ENCODE results near the gene TTC7B. TPM values are rescaled to one million over a fixed set of nuclear protein-coding genes. Genes with fewer than 3 reads are reported as not detected.

The TTC7B gene
- total and polyA plus RNA-seq, 2 donors (not counting 3 experiments of a cell fraction or from before 2014, with no cell fraction given), result 46.8 to 76.5 TPM

DNA sequence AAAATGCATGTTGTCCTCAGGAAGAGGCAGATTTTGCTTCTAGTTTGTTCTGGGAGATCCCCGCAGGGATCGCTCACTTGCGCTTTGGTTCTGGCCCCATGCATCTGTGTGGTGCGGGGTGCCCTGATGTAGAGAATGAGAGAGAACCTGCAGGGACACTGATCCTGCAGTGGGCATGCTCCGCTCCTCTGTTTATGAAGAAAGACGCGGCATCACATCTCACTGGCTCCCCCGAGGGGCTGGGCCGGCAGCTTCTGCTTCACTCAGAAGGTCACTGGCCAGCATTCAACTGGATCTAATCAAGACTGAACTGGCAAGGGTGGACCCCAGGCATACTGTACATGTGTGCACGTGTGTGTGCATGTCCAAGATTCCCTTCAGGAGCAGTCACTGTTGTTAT is 255.2 kb downstream of the TTC7B start:
- no peaks in the 10 kb centered on the region for H4K20me1 ChIP-seq (replicated peaks; ENCODE audit: control insufficient read depth, extremely low read depth, insufficient read depth, low read length)
- H3K4me3 ChIP-seq (replicated peaks in 1 of 3; ENCODE audit: insufficient read depth in 1 of 3, low read depth in 1 of 3, low read length in 3 of 3), result no peak overlapping the region
- POLR2A ChIA-PET, result no interaction called here
- dilution Hi-C loops (cut with MboI; ENCODE audit: extremely low pct_ligation_motif_present, low sequenced_read_pairs), result no loop called here
- H3K79me2 ChIP-seq (ENCODE audit: control insufficient read depth, insufficient read depth, low read length), result no peaks in the 10 kb centered on the region
- no peaks in the 10 kb centered on the region for H3K9me3 ChIP-seq (replicated peaks; ENCODE audit: control insufficient read depth, insufficient read depth, low read length)
- H3K9me1 ChIP-seq (replicated peaks; ENCODE audit: control insufficient read depth, extremely low read depth, insufficient read depth, low read length), result no peaks in the 10 kb centered on the region
- H3K9ac ChIP-seq (replicated peaks; ENCODE audit: extremely low read depth, insufficient read depth, low read length), result no peak overlapping the region
- CTCF ChIA-PET, result no interaction called here
- DNase-seq (ENCODE audit: low read depth, low spot score) (no peak), FAIRE-seq (no peak)
- BruUV-seq (replicated peaks), result no TSS peak
- no peaks in the 10 kb centered on the region for H3K4me1 ChIP-seq (ENCODE audit: control insufficient read depth, extremely low read depth, insufficient read depth, low read length)
- no peak overlapping the region for H3K27ac ChIP-seq (ENCODE audit: insufficient read depth, low read depth, low read length)
- H3K27me3 ChIP-seq (ENCODE audit: control insufficient read depth in 2 of 2, insufficient read depth in 2 of 2, low read length in 2 of 2), result no peaks in the 10 kb centered on the region
- H3K36me3 ChIP-seq (ENCODE audit: control insufficient read depth in 2 of 2, extremely low read depth in 1 of 2, insufficient read depth in 2 of 2, low read length in 2 of 2), result no peaks in the 10 kb centered on the region
- no peak overlapping the region for H3K4me2 ChIP-seq (ENCODE audit: insufficient read depth, low read length)
- no peak overlapping the region for H2AFZ ChIP-seq (ENCODE audit: low read depth, low read length)
- TF ChIP-seq JUN (IDR thresholded peaks at IDR 0.05; ENCODE audit: borderline replicate concordance, insufficient read depth, insufficient read length, low read depth), result no peak
- no peak for TF ChIP-seq POLR2A (IDR thresholded peaks at IDR 0.05; ENCODE audit: low read depth, low read length)
- TF ChIP-seq, protein P1, sequence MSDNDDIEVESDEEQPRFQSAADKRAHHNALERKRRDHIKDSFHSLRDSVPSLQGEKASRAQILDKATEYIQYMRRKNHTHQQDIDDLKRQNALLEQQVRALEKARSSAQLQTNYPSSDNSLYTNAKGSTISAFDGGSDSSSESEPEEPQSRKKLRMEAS (IDR thresholded peaks at IDR 0.05; ENCODE audit: insufficient read depth, insufficient read length), result no peak
- TF ChIP-seq FOS (IDR thresholded peaks at IDR 0.05; ENCODE audit: borderline replicate concordance, insufficient read depth, low read length), result no peak
- TF ChIP-seq, protein P2, sequence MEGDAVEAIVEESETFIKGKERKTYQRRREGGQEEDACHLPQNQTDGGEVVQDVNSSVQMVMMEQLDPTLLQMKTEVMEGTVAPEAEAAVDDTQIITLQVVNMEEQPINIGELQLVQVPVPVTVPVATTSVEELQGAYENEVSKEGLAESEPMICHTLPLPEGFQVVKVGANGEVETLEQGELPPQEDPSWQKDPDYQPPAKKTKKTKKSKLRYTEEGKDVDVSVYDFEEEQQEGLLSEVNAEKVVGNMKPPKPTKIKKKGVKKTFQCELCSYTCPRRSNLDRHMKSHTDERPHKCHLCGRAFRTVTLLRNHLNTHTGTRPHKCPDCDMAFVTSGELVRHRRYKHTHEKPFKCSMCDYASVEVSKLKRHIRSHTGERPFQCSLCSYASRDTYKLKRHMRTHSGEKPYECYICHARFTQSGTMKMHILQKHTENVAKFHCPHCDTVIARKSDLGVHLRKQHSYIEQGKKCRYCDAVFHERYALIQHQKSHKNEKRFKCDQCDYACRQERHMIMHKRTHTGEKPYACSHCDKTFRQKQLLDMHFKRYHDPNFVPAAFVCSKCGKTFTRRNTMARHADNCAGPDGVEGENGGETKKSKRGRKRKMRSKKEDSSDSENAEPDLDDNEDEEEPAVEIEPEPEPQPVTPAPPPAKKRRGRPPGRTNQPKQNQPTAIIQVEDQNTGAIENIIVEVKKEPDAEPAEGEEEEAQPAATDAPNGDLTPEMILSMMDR (IDR thresholded peaks at IDR 0.05; ENCODE audit: extremely low read depth in 1 of 2, insufficient read depth in 1 of 2, low read depth in 1 of 2, low read length in 2 of 2), result no peak
- TF ChIP-seq POLR2AphosphoS5 (IDR thresholded peaks at IDR 0.05; ENCODE audit: insufficient read depth, low read depth, low read length), result no peak
- no peak for TF ChIP-seq MYC (IDR thresholded peaks at IDR 0.05; ENCODE audit: low read depth, low read length)
- TF ChIP-seq EZH2 (IDR thresholded peaks at IDR 0.05; ENCODE audit: borderline replicate concordance, low read depth, low read length, severe bottlenecking), result no peak
- TF ChIP-seq GATA2 (IDR thresholded peaks at IDR 0.05; ENCODE audit: insufficient read depth, insufficient read length, low read depth, low read length), result no peak
- intact Hi-C loops (cut with micrococcal nuclease), result no loop called here

Measured in endothelial cell of umbilical vein (primary cell).